Measurements from ENCODE around the gene SEMA4A. TPM values are rescaled to one million over a fixed set of nuclear protein-coding genes. Genes with fewer than 3 reads are reported as not detected.

SEMA4A gene
- total and polyA plus RNA-seq, 9 of the 15 experiments (the other 6 are each of a cell fraction or from before 2014, with no cell fraction given): 0.04 to 1.7 (median 0.45) TPM

- in situ Hi-C loops (cut with MboI) (no loop called here), intact Hi-C loops (cut with micrococcal nuclease) (loop anchor here (2.0 to 5.0 kb wide), 2 partner anchors 20 to 66 kb away; no protein-coding TSS in a partner anchor)
- CTCF ChIA-PET (ENCODE audit: low intra/inter-chr PET ratio): no interaction called here
- Histone ChIP-seq H3K36me3 (ENCODE audit: control insufficient read depth, insufficient read depth, low read length) (peaks cover 55% of the 10 kb centered on the region), H3K79me2 (ENCODE audit: control insufficient read depth, insufficient read depth, low read length) (peaks cover 31% of the 10 kb centered on the region), H3K9ac (ENCODE audit: insufficient read depth in 1 of 2, low read depth in 2 of 2, low read length in 2 of 2) (peak within 1 kb of the TSS; percentile 97 to 99), H3K4me3 (peak within 1 kb of the TSS; percentile 78), H2AFZ (ENCODE audit: low read depth, low read length) (peak within 1 kb of the TSS; percentile 100), H3K9me3 (replicated peaks; ENCODE audit: control insufficient read depth, insufficient read depth, low read depth, low read length) (no peaks in the 10 kb centered on the region), H3K4me2 (ENCODE audit: insufficient read depth, low read length) (peak within 1 kb of the TSS; percentile 97), H3K27me3 (ENCODE audit: control insufficient read depth in 2 of 2, insufficient read depth in 2 of 2, low read length in 2 of 2) (no peaks in the 10 kb centered on the region), H4K20me1 (replicated peaks; ENCODE audit: control insufficient read depth, insufficient read depth, low read length) (no peaks in the 10 kb centered on the region), H3K9me1 (ENCODE audit: control insufficient read depth, insufficient read depth, low read length) (no peaks in the 10 kb centered on the region), H3K4me1 (replicated peaks in 1 of 2; ENCODE audit: control insufficient read depth in 2 of 2, insufficient read depth in 2 of 2, low read length in 2 of 2) (peaks cover 11 to 17% of the 10 kb centered on the region in 2 experiments; a peak in 4 of 5 replicates), H3K27ac (ENCODE audit: extremely low read depth, low read depth, low read length) (peak within 1 kb of the TSS; percentile 100)
- FAIRE-seq: no peak
- peak; percentile 98 for ATAC-seq
- BruUV-seq (replicated peaks): TSS peak; percentile 82
- peak; percentile 97 to 99 (median 98) for DNase-seq (ENCODE audit: extremely low read depth in 1 of 4, low spot score in 3 of 4)
- WGBS (ENCODE audit: insufficient coverage, low coverage, missing lambda C conversion rate): under 1% methylated on average over 50 of the region's 61 CpGs
- POLR2A ChIA-PET: interaction anchor here (0.6 to 2.9 kb wide), 37 partner anchors 9 to 704 kb away, joined by 3 to 62 read pairs (median 4); partner anchors contain the start of genes LMNA, PAQR6, SLC25A44 and SMG5
- TF ChIP-seq ILK (tag; IDR thresholded peaks at IDR 0.05; ENCODE audit: borderline replicate concordance, low read depth) (no peak), ZNF280B (CRISPR knock-in tag; IDR thresholded peaks at IDR 0.05) (no peak), MCM2 (IDR thresholded peaks at IDR 0.05; ENCODE audit: low read depth) (no peak), PHTF2 (CRISPR knock-in tag; IDR thresholded peaks at IDR 0.05) (no peak), BCL6 (CRISPR knock-in tag; IDR thresholded peaks at IDR 0.05) (no peak), ZNF143 (CRISPR knock-in tag; IDR thresholded peaks at IDR 0.05) (no peak), MIER1 (IDR thresholded peaks at IDR 0.05; ENCODE audit: low read depth) (no peak), MAFK (IDR thresholded peaks at IDR 0.05; ENCODE audit: low read length) (no peak), ATF6 (CRISPR knock-in tag; IDR thresholded peaks at IDR 0.05) (peak; percentile 37; the same call in 1 of the 2 replicates), FIP1L1 (IDR thresholded peaks at IDR 0.05; ENCODE audit: low read depth, low read length, poor library complexity, severe bottlenecking) (no peak), JUND (IDR thresholded peaks at IDR 0.05; ENCODE audit: borderline replicate concordance, low read depth, low read length) (peak; percentile 45; the same call in 1 of the 2 replicates), JUND (tag; IDR thresholded peaks at IDR 0.05; ENCODE audit: borderline replicate concordance, low read depth, low read length) (no peak), HEY1 (CRISPR knock-in tag; IDR thresholded peaks at IDR 0.05; ENCODE audit: borderline replicate concordance) (no peak), ETS2 (tag; IDR thresholded peaks at IDR 0.05; ENCODE audit: borderline replicate concordance, poor library complexity, severe bottlenecking) (no peak), FOS (IDR thresholded peaks at IDR 0.05; ENCODE audit: extremely low read depth, insufficient read length) (peak; percentile 95), RBM34 (IDR thresholded peaks at IDR 0.05; ENCODE audit: borderline replicate concordance, insufficient read depth, low read length) (no peak), TBL1XR1 (IDR thresholded peaks at IDR 0.05; ENCODE audit: low read length in 2 of 2) (no peak), C11orf30 (IDR thresholded peaks at IDR 0.05; ENCODE audit: low read depth) (peak; percentile 90), GABPB1 (CRISPR knock-in tag; IDR thresholded peaks at IDR 0.05) (peak; percentile 74)
These were observed 59.7 kb downstream of the SEMA4A start, which contains the start of gene PMF1 for GRCh38 chr1:156212833-156213643. Gene PMF1 (plus strand): TSS chr1:156213007. CDS start chr1:156213016, 9 bp downstream.
